Nephron (organoid): ENCODE measurements around the gene GDPD4.

ENCODE experiments used
- H3K27ac Mint-ChIP-seq, 3 experiments: 2 replicates each; pipeline ENCODE4 v1.8.0; 2020; ENCODE audit warnings: mixed read lengths in 3 of 3, mild to moderate bottlenecking in 2 of 3, moderate library complexity in 1 of 3
- H3K27me3 Mint-ChIP-seq: 2 replicates; pipeline ENCODE4 v1.8.0; 2021; ENCODE audit warnings: low read depth, mild to moderate bottlenecking, moderate library complexity, mixed read lengths
- H3K36me3 Mint-ChIP-seq: 2 replicates; pipeline ENCODE4 v1.8.0; 2020; ENCODE audit warnings: low read depth, mixed read lengths
- H3K4me1 Mint-ChIP-seq: 2 replicates; pipeline ENCODE4 v1.8.0; 2020; ENCODE audit warnings: mixed read lengths
- H3K4me3 Mint-ChIP-seq, 3 experiments: 2 replicates each; pipeline ENCODE4 v1.8.0; 2020; ENCODE audit warnings: mild to moderate bottlenecking in 3 of 3, mixed read lengths in 3 of 3, moderate library complexity in 2 of 3
- H3K9me3 Mint-ChIP-seq: 2 replicates; pipeline ENCODE4 v1.8.0; 2020; ENCODE audit warnings: mixed read lengths
- TF ChIP-seq, protein P1 (sequence below), 3 experiments: fragments of 200-600 bp; sonication (generic); IDR thresholded peaks; one replicate each; pipeline ENCODE4 v1.5.0; 2021; ENCODE audit warnings: antibody characterized with exemption in 3 of 3; ENCODE audit not compliant: unreplicated experiment in 3 of 3

The GDPD4 gene

DNA sequence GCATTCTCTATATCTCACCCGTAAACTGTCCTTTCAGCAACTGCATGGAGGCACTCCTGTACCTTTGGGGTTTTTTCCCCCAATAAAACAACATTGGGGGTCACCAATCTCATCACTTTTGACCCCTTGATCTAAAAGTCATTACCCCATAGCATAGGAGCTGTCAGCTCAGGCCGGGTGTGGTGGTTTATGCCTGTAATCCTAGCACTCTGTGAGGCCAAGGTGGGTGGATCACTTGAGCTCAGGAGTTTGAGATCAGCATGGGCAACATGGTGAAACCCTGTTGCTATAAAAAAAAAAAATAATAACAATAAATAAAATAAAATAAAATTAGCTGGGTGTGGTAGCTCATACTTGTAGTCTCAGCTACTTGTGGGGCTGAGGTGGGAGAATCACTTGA lies 17.1 kb upstream of the GDPD4 start:
- Mint-ChIP-seq H3K4me1 (peaks cover 4% of the 10 kb centered on the region), H3K4me3 (no peak overlapping the region), H3K27me3 (no peaks in the 10 kb centered on the region), H3K9me3 (no peaks in the 10 kb centered on the region), H3K36me3 (peaks cover 18% of the 10 kb centered on the region), H3K27ac (no peak overlapping the region)
- TF ChIP-seq, protein P1, sequence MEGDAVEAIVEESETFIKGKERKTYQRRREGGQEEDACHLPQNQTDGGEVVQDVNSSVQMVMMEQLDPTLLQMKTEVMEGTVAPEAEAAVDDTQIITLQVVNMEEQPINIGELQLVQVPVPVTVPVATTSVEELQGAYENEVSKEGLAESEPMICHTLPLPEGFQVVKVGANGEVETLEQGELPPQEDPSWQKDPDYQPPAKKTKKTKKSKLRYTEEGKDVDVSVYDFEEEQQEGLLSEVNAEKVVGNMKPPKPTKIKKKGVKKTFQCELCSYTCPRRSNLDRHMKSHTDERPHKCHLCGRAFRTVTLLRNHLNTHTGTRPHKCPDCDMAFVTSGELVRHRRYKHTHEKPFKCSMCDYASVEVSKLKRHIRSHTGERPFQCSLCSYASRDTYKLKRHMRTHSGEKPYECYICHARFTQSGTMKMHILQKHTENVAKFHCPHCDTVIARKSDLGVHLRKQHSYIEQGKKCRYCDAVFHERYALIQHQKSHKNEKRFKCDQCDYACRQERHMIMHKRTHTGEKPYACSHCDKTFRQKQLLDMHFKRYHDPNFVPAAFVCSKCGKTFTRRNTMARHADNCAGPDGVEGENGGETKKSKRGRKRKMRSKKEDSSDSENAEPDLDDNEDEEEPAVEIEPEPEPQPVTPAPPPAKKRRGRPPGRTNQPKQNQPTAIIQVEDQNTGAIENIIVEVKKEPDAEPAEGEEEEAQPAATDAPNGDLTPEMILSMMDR (IDR thresholded peaks at IDR 0.05; ENCODE audit: unreplicated experiment in 3 of 3): no peak

DNA sequence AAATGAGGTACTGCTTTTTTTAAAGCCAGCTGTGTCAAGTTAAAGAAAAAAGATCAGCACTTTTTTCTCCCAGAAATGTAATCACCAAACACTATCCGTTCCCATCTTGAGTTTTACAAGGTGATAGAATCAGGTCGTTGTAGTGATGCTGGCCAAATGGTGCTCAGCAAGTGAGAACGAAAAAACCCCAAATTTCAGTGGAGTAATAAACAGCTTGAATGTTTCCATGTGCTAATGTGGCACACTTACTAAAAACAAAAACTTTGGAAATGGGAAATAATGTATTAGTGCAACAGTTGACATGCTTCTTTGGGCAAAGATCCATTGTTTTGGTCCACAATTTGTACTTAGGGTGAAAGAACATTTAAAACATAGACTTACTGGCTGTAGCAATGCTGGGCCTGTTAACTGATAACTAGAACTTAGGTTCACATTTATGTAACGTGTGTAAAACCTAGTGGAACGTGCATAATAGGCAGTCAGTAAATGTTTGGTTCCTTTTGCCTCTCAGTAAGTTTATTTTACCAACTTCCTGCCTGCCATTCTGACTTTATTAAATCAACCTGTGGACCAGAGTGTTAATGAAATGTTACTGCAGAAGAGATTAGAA lies 15.4 kb upstream of the GDPD4 start:
- Mint-ChIP-seq H3K27ac (peak overlapping the region in 1 of 3 experiments; percentile 35), H3K27me3 (no peaks in the 10 kb centered on the region), H3K36me3 (peaks cover 4% of the 10 kb centered on the region), H3K9me3 (no peaks in the 10 kb centered on the region), H3K4me1 (peaks cover 4% of the 10 kb centered on the region), H3K4me3 (no peak overlapping the region)
- TF ChIP-seq, protein P1 (IDR thresholded peaks at IDR 0.05; ENCODE audit: unreplicated experiment in 3 of 3): no peak

DNA sequence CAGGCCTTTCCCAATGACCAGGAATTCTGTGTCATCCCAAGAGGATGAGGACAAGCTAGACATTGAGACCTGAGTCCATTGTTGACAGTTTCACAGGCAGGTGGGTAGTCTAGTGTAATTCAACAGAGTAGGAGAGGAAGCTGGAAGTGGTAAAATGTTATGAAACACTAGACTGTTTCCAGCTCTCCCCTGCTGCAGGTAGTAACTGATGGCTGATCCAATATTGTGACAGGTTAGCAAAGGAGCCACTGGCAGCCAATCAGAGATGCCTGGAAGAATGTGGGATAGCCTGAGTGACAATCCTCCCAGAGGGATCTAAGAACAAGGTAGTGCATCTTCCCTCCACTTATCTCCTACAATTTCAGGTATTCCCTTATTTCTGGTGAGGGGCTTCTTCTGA lies 10.6 kb upstream of the GDPD4 start:
- H3K27me3 Mint-ChIP-seq: peaks cover 5% of the 10 kb centered on the region
- no peaks in the 10 kb centered on the region for H3K9me3 Mint-ChIP-seq
- no peaks in the 10 kb centered on the region for H3K36me3 Mint-ChIP-seq
- no peak overlapping the region for H3K27ac Mint-ChIP-seq
- no peak overlapping the region for H3K4me3 Mint-ChIP-seq
- peaks cover 4% of the 10 kb centered on the region for H3K4me1 Mint-ChIP-seq
- TF ChIP-seq, protein P1 (IDR thresholded peaks at IDR 0.05; ENCODE audit: unreplicated experiment in 3 of 3): no peak

GRCh38 chr11:77311701-77312100 lies 10.2 kb upstream of the GDPD4 start:
- H3K9me3 Mint-ChIP-seq: no peaks in the 10 kb centered on the region
- no peak overlapping the region for H3K27ac Mint-ChIP-seq
- H3K4me3 Mint-ChIP-seq: no peak overlapping the region
- peaks cover 5% of the 10 kb centered on the region for H3K27me3 Mint-ChIP-seq
- TF ChIP-seq, protein P1 (IDR thresholded peaks at IDR 0.05; ENCODE audit: unreplicated experiment in 3 of 3): no peak
- no peaks in the 10 kb centered on the region for H3K36me3 Mint-ChIP-seq
- H3K4me1 Mint-ChIP-seq: no peaks in the 10 kb centered on the region

GRCh38 chr11:77310721-77311120 lies 9.2 kb upstream of the GDPD4 start:
- H3K4me3 Mint-ChIP-seq: no peak overlapping the region
- TF ChIP-seq, protein P1 (IDR thresholded peaks at IDR 0.05; ENCODE audit: unreplicated experiment in 3 of 3): no peak
- H3K36me3 Mint-ChIP-seq: no peaks in the 10 kb centered on the region
- no peaks in the 10 kb centered on the region for H3K4me1 Mint-ChIP-seq
- no peaks in the 10 kb centered on the region for H3K9me3 Mint-ChIP-seq
- no peak overlapping the region for H3K27ac Mint-ChIP-seq
- H3K27me3 Mint-ChIP-seq: peaks cover 5% of the 10 kb centered on the region

DNA sequence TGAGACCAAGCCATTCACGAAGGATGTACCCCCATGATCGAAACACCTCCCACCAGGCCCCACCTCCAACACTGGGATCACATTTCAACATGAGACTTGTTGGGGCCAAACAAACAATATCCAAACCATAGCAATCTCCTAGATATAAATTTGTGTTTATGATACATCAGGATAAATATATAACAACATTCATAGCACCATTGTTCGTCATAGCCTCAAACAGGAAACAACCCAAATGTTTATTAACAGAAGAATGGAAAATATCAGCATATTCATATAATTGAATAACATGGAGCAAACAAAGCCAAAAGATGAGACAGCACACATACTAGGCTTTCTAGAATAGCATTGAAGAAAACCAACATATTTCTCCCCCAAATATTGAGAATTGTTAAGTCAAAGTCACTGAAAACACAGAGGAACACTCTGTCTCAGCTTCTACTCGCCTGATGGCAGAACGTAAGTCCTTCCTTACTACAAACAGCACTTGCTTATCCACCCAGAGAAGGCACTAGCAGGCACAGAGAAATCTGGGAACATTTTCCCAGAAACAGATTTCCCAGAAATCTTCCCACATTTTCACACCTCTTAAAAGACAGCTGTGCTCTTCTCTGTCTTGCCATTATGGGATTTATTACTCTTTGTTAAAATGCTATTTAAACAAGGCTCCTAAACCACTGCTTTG lies 8.1 kb upstream of the GDPD4 start:
- no peak overlapping the region for H3K27ac Mint-ChIP-seq
- H3K9me3 Mint-ChIP-seq: no peaks in the 10 kb centered on the region
- TF ChIP-seq, protein P1 (IDR thresholded peaks at IDR 0.05; ENCODE audit: unreplicated experiment in 3 of 3): no peak
- peaks cover 5% of the 10 kb centered on the region for H3K27me3 Mint-ChIP-seq
- H3K36me3 Mint-ChIP-seq: no peaks in the 10 kb centered on the region
- no peaks in the 10 kb centered on the region for H3K4me1 Mint-ChIP-seq
- H3K4me3 Mint-ChIP-seq: no peak overlapping the region
